Heart right ventricle (tissue), 16 donors: ENCODE measurements around the gene ST6GALNAC3. TPM values are rescaled to one million over a fixed set of nuclear protein-coding genes. Genes with fewer than 3 reads are reported as not detected.

Experiments
- ATAC-seq, 8 donors: fragments of 200-7000 bp; cut with Tn5 transposase; one replicate each; pipeline ENCODE4 v1.9.1; 2020; ENCODE audit warnings: mild to moderate bottlenecking in 8 of 8, moderate library complexity in 8 of 8, moderate number of reproducible peaks in 1 of 8
- DNase-seq, 2 donors: peaks; one replicate each; pipeline ENCODE4 v3.0.0-alpha.2; 2020
- H3K27ac ChIP-seq, 10 donors: fragments of 200-600 bp; sonication (generic) in 2 of 10; one replicate each; pipeline versions ENCODE4 v1.5.0 to v1.8.0; 2020 to 2022; ENCODE audit warnings: mild to moderate bottlenecking in 3 of 10
- H3K27me3 ChIP-seq, 7 donors: fragments of 200-600 bp; one replicate each; pipeline ENCODE4 v1.8.0; 2021 to 2022; ENCODE audit warnings: mild to moderate bottlenecking in 2 of 7
- H3K36me3 ChIP-seq, 9 donors: fragments of 200-600 bp; sonication (generic) in 1 of 9; one replicate each; pipeline versions ENCODE4 v1.5.0 to v1.8.0; 2020 to 2022; ENCODE audit warnings: mild to moderate bottlenecking in 2 of 9
- H3K4me1 ChIP-seq, 9 donors: fragments of 200-600 bp; sonication (generic) in 1 of 9; one replicate each; pipeline versions ENCODE4 v1.5.0 to v1.8.0; 2020 to 2022; ENCODE audit warnings: mild to moderate bottlenecking in 4 of 9
- H3K4me3 ChIP-seq, 10 donors: fragments of 200-600 bp; sonication (generic) in 2 of 10; one replicate each; pipeline versions ENCODE4 v1.5.0 to v1.8.0; 2020 to 2022; ENCODE audit warnings: mild to moderate bottlenecking in 7 of 10, moderate library complexity in 2 of 10
- H3K9me3 ChIP-seq, 11 donors: fragments of 200-600 bp in 10 of 11; sonication (generic) in 2 of 11; one replicate each; pipeline versions ENCODE4 v1.5.0 to v1.8.0; 2013 to 2022; ENCODE audit warnings: mild to moderate bottlenecking in 2 of 11, control low read depth in 1 of 11, moderate library complexity in 1 of 11
- WGBS, 2 donors: extraction: QIAGEN DNeasy Blood & Tissue Kit; methylation state at CpG; one replicate each; pipeline ENCODE4 v1.1.7; 2013; ENCODE audit warnings: inconsistent platforms in 1 of 2; 5-methylcytosine and 5-hydroxymethylcytosine counted together
- intact Hi-C, 10 donors: fragments of 100-400 bp; cut with DNase I; formaldehyde crosslinking; loops; one replicate each; pipeline versions ENCODE4 v1.11.1 to v1.14.2; 2022
- polyA plus RNA-seq, 2 donors: library from polyadenylated mRNA; stranded (reverse); fragments of 200-250 nt; gene quantifications; one replicate each; pipeline ENCODE4 v1.2.3, GENCODE V29; 2013
- total RNA-seq, 10 donors: library from RNA; stranded (reverse); fragmentation: NEBNext Ultra II Directional in 3 of 10; extraction: Animal tissue kit (Norgen Biotek cat#: 25700) in 3 of 10; gene quantifications; one replicate each; pipeline versions ENCODE4 v1.2.1 to v1.2.4, GENCODE V29; 2021 to 2023
- TF ChIP-seq, protein P1 (sequence below), 9 donors: fragments of 200-600 bp; sonication (generic) in 2 of 9; IDR thresholded peaks; one replicate each; pipeline versions ENCODE4 v1.5.0 to v1.8.0; 2021 to 2022; ENCODE audit warnings: antibody characterized with exemption in 9 of 9, mild to moderate bottlenecking in 5 of 9, moderate library complexity in 1 of 9
- donor health status: Arrhythmogenic right ventricular cardiomyopathy.
- donor health status: ischemic (EF 13 %, LVEDD 7.1; RV severe dilation, severe dysfunction).
- donor health status: healthy with polysubstance abuse.
- donor health status: DM: no; HTN: yes; CAD: no.
- donor health status: DM: no; HTN: no; CAD: no.
- donor health status: ischemic (EF 25% LVEDD 6.9; RV normal size, moderate dysfunction).
- donor health status: ischemic (EF 25% LVEDD 5.7; RV mildly dilated, moderate dysfunction).
- donor health status: healthy.
- donor health status: DM: yes; HTN: yes; CAD: no.
- donor health status: Ischemic cardiomyopathy.
- donor health status: ischemic (EF 35%, LVEDD 5.7; RV mildly dilated, moderate dysfunction).
- donor health status: nonischemic (EF 11% LVEDD 7.7; RV severe dilation, severe dysfunction).
- donor health status: DM: yes; HTN: yes; CAD: no.
- donor health status: PGD.
- donor health status: ischemic (EF 29% LVEDD 5.4; RV normal size, mild dysfunction).
- donor health status: nonischemic (EF 23%, LVEDD 6.1; RV moderate dilation, normal function).

ST6GALNAC3 gene
- total and polyA plus RNA-seq, 12 donors = 2.8 to 10.3 (median 4.8) TPM

GRCh38 chr1:76425201-76426145, 350.9 kb downstream of the ST6GALNAC3 start:
- no peaks in the 10 kb centered on the region for H3K9me3 ChIP-seq
- DNase-seq (no peak), ATAC-seq (no peak)
- no peak overlapping the region for H3K4me3 ChIP-seq
- H3K27ac ChIP-seq = no peak overlapping the region
- peaks cover 0 to 2% (median 0%) of the 10 kb centered on the region in 9 donors for H3K4me1 ChIP-seq
- no peaks in the 10 kb centered on the region for H3K27me3 ChIP-seq
- WGBS, 2 donors = 63 to 64% methylated on average over 10 of the region's 10 CpGs
- TF ChIP-seq, protein P1, sequence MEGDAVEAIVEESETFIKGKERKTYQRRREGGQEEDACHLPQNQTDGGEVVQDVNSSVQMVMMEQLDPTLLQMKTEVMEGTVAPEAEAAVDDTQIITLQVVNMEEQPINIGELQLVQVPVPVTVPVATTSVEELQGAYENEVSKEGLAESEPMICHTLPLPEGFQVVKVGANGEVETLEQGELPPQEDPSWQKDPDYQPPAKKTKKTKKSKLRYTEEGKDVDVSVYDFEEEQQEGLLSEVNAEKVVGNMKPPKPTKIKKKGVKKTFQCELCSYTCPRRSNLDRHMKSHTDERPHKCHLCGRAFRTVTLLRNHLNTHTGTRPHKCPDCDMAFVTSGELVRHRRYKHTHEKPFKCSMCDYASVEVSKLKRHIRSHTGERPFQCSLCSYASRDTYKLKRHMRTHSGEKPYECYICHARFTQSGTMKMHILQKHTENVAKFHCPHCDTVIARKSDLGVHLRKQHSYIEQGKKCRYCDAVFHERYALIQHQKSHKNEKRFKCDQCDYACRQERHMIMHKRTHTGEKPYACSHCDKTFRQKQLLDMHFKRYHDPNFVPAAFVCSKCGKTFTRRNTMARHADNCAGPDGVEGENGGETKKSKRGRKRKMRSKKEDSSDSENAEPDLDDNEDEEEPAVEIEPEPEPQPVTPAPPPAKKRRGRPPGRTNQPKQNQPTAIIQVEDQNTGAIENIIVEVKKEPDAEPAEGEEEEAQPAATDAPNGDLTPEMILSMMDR (IDR thresholded peaks at IDR 0.05) = no peak
- intact Hi-C loops = no loop called here
- H3K36me3 ChIP-seq = no peaks in the 10 kb centered on the region

GRCh38 chr1:76426606-76427005, 352.1 kb downstream of the ST6GALNAC3 start:
- ATAC-seq (no peak), DNase-seq (no peak)
- Histone ChIP-seq H3K4me3 (no peak overlapping the region), H3K36me3 (no peaks in the 10 kb centered on the region), H3K9me3 (no peaks in the 10 kb centered on the region), H3K27me3 (no peaks in the 10 kb centered on the region), H3K27ac (no peak overlapping the region), H3K4me1 (peaks cover 0 to 9% (median 0%) of the 10 kb centered on the region in 9 donors)
- intact Hi-C loops = no loop called here
- TF ChIP-seq, protein P1 (IDR thresholded peaks at IDR 0.05) = no peak
- 95 to 97% methylated on average over 4 of the region's 4 CpGs for WGBS, 2 donors

DNA sequence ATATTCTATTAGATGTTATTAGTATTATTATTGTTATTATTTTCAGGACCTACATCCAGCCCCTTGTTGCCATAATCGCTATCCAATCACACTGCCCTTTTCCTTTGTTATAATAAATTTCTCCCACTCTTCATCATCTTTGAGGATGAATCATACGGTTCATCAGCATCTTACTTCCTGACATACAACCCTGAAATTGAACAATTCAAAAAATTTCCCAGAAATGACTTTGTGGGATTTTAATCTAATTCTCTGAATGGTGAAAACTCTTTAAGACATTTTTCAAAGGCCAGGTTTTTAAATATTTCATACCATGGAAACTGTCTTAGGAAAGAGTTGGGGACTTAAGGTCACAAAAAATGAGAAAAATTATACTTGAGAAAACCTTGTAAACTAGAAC, 353.5 kb downstream of the ST6GALNAC3 start:
- TF ChIP-seq, protein P1 (IDR thresholded peaks at IDR 0.05) = no peak
- WGBS, 2 donors = 91 to 93% methylated on average over 2 of the region's 2 CpGs
- Histone ChIP-seq H3K36me3 (no peaks in the 10 kb centered on the region), H3K27ac (no peak overlapping the region), H3K9me3 (no peaks in the 10 kb centered on the region), H3K27me3 (no peaks in the 10 kb centered on the region), H3K4me3 (no peak overlapping the region), H3K4me1 (peaks cover 0 to 9% (median 0%) of the 10 kb centered on the region in 9 donors)
- intact Hi-C loops = no loop called here
- ATAC-seq (no peak), DNase-seq (no peak)

DNA sequence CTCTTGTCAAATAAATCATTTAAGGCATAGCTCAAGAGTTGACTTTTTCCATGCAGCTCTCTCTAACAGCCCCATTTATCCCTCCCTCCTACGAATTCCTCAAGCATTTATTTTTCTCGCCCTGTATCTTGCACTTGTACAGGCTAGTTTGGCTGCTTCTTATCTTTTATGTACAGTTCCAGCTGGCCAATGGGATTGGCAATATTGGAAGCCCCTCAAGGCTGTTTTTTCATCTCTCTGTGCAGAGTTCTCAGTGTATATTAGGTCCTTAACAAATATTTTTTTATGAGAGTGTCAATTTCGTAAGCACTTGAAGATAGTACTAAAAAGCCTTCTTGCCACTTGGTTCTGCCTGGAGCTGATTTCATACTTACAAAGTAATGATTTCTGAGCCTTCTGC, 356.0 kb downstream of the ST6GALNAC3 start:
- no peak for DNase-seq
- ATAC-seq = no peak
- no peaks in the 10 kb centered on the region for H3K27me3 ChIP-seq
- H3K36me3 ChIP-seq = no peaks in the 10 kb centered on the region
- H3K27ac ChIP-seq = no peak overlapping the region
- H3K9me3 ChIP-seq = no peaks in the 10 kb centered on the region
- TF ChIP-seq, protein P1 (IDR thresholded peaks at IDR 0.05) = no peak
- peaks cover 0 to 9% (median 0%) of the 10 kb centered on the region in 9 donors for H3K4me1 ChIP-seq
- 31 to 36% methylated on average over 3 of the region's 3 CpGs for WGBS, 2 donors
- H3K4me3 ChIP-seq = no peak overlapping the region
- intact Hi-C loops = no loop called here
